ENCODE results near the gene PTBP3.

The PTBP3 gene

DNA sequence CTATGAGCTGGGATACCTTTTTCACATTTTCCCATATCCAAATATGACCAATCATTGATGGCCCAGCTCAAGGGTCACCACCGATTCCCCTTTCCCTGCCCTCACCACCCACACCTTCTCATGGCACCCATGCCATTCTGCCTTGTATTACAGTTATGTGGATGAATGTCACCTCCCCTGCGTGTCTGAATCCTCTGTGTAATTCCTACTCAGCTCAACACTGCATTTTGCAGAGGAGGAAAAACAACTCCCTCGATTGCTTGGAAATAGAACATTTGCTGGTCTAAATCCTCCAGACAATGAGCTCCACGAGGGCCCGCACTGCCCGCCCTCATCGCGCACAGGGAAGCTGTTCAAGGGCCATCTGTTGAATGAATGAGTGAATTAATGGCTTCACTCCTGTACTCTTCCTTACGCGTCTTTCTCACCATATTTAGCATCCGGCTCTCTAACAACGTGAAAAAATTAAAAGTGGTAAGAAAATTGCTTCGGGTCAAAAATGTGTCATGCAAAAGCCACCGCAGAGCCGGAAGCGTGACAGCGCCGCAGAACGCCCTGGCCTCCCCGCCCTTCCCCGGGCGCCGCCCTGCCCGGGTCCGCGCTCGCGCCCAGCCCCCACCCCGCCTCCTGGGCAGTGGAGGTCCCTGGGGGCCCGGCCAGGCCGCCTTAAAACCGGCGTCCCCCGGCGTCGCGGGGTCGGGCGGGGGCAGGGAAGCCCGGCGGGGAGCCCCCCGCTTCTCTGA lies 159.0 kb downstream of the PTBP3 start:
- WGBS: 16% methylated on average over 28 of the region's 42 CpGs

DNA sequence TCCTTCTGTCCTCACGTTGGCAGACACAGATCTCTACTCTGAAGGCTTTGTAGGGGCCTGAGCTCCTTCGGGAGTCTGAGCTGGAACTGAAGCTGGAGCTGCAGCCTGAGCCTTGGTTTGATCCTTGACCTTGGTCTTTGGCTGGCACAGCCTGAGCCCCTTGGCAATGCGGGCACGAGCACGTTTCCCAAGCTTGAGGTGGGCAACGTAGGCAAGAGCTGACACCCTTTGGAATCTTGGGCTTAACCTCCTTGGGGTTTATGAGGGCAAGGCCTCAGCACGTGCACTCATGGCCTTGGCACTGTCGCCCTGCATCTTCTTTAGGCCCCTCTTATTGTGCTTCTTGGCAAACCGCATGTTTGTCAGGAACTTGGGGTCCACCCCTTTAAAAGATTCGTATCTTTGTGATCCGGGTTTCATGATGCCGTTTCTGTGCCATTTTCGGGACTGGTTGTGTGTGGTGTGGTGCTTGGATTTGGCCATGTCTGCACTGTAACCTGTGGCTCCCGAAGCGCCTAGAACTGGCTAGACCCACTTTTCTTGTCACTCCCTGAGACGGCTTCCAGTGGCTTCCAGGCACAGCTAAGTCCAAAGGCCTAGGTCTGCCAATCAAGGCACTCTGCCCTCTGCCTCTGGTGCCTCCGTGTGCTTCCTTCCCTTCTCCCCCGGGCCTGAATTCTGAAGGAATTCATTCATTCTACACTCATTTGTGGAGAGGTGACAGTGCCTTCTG lies 159.8 kb downstream of the PTBP3 start:
- Histone ChIP-seq H2BK5ac (ENCODE audit: low read depth, low read length, poor library complexity, severe bottlenecking) (no peak overlapping the region), H2BK15ac (ENCODE audit: low read depth, poor library complexity, severe bottlenecking) (no peak overlapping the region), H3K4me1 (ENCODE audit: control insufficient read depth, insufficient read depth, low read depth, low read length) (peaks cover 30% of the 10 kb centered on the region), H4K91ac (ENCODE audit: low read length) (no peak overlapping the region), H3K4ac (ENCODE audit: low read depth in 1 of 2, low read length in 2 of 2) (no peak overlapping the region), H3K36me3 (ENCODE audit: control insufficient read depth in 1 of 2, insufficient read depth in 2 of 2, low read depth in 1 of 2, low read length in 2 of 2) (no peaks in the 10 kb centered on the region), H3K27ac (ENCODE audit: low read length, poor library complexity, severe bottlenecking) (no peak overlapping the region), H2AFZ (ENCODE audit: low read depth, low read length) (no peak overlapping the region), H2BK120ac (ENCODE audit: low read depth, low read length) (no peak overlapping the region), H3K27me3 (ENCODE audit: control insufficient read depth in 1 of 2, insufficient read depth in 1 of 2, low read length in 2 of 2) (no peaks in the 10 kb centered on the region), H3K9ac (ENCODE audit: low read length) (no peak overlapping the region), H3K9me3 (ENCODE audit: control insufficient read depth, low read length) (no peaks in the 10 kb centered on the region), H3K23ac (ENCODE audit: low read length in 2 of 2) (no peak overlapping the region), H3K79me1 (replicated peaks; ENCODE audit: low read length, poor library complexity, severe bottlenecking) (peaks cover 24% of the 10 kb centered on the region), H3K14ac (ENCODE audit: low read length in 2 of 2) (no peak overlapping the region), H3K18ac (ENCODE audit: low read depth in 1 of 2, low read length in 2 of 2) (no peak overlapping the region), H3K4me2 (ENCODE audit: low read length, poor library complexity, severe bottlenecking) (peak overlapping the region; percentile 37), H2BK12ac (ENCODE audit: low read length in 2 of 2) (peak overlapping the region in 1 of 2 experiments; percentile 29), H2AK5ac (ENCODE audit: low read length, severe bottlenecking) (peak overlapping the region; percentile 30), H3K4me3 (ENCODE audit: insufficient read depth in 1 of 2, low read depth in 1 of 2, low read length in 2 of 2) (peak overlapping the region in 1 of 2 experiments; percentile 74), H4K8ac (ENCODE audit: low read length) (no peak overlapping the region)
- no peak for DNase-seq
- 92% methylated on average over 18 of the region's 18 CpGs for WGBS

More for the DNA sequence above, 159.0 kb downstream of the PTBP3 start:
- H3K14ac ChIP-seq (ENCODE audit: low read length in 2 of 2): peak overlapping the region in 1 of 2 experiments; percentile 35
- H3K79me1 ChIP-seq (replicated peaks; ENCODE audit: low read length, poor library complexity, severe bottlenecking): peaks cover 24% of the 10 kb centered on the region
- peak overlapping the region; percentile 25 for H4K91ac ChIP-seq (ENCODE audit: low read length)
- H3K4me2 ChIP-seq (ENCODE audit: low read length, poor library complexity, severe bottlenecking): peak overlapping the region; percentile 34
- peak overlapping the region; percentile 24 to 29 for H2BK12ac ChIP-seq (ENCODE audit: low read length in 2 of 2)
- H2AK5ac ChIP-seq (ENCODE audit: low read length, severe bottlenecking): peak overlapping the region; percentile 76
- peak overlapping the region; percentile 73 to 74 for H3K4me3 ChIP-seq (ENCODE audit: insufficient read depth in 1 of 2, low read depth in 1 of 2, low read length in 2 of 2)
- peak overlapping the region; percentile 61 for H3K9ac ChIP-seq (ENCODE audit: low read length)
- peak overlapping the region; percentile 94 for H2BK120ac ChIP-seq (ENCODE audit: low read depth, low read length)
- H3K9me3 ChIP-seq (ENCODE audit: control insufficient read depth, low read length): no peaks in the 10 kb centered on the region
- H3K27me3 ChIP-seq (ENCODE audit: control insufficient read depth in 1 of 2, insufficient read depth in 1 of 2, low read length in 2 of 2): no peaks in the 10 kb centered on the region
- DNase-seq: peak; percentile 65
- peak overlapping the region; percentile 60 to 91 for H3K4ac ChIP-seq (ENCODE audit: low read depth in 1 of 2, low read length in 2 of 2)
- no peak overlapping the region for H3K23ac ChIP-seq (ENCODE audit: low read length in 2 of 2)
- peaks cover 29% of the 10 kb centered on the region for H3K4me1 ChIP-seq (ENCODE audit: control insufficient read depth, insufficient read depth, low read depth, low read length)
- no peak overlapping the region for H2AFZ ChIP-seq (ENCODE audit: low read depth, low read length)
- H3K27ac ChIP-seq (ENCODE audit: low read length, poor library complexity, severe bottlenecking): peak overlapping the region; percentile 61
- peak overlapping the region; percentile 100 for H2BK15ac ChIP-seq (ENCODE audit: low read depth, poor library complexity, severe bottlenecking)
- peak overlapping the region; percentile 89 for H2BK5ac ChIP-seq (ENCODE audit: low read depth, low read length, poor library complexity, severe bottlenecking)
- H4K8ac ChIP-seq (ENCODE audit: low read length): peak overlapping the region; percentile 80
- no peaks in the 10 kb centered on the region for H3K36me3 ChIP-seq (ENCODE audit: control insufficient read depth in 1 of 2, insufficient read depth in 2 of 2, low read depth in 1 of 2, low read length in 2 of 2)
- H3K18ac ChIP-seq (ENCODE audit: low read depth in 1 of 2, low read length in 2 of 2): peak overlapping the region; percentile 78 to 96

DNA sequence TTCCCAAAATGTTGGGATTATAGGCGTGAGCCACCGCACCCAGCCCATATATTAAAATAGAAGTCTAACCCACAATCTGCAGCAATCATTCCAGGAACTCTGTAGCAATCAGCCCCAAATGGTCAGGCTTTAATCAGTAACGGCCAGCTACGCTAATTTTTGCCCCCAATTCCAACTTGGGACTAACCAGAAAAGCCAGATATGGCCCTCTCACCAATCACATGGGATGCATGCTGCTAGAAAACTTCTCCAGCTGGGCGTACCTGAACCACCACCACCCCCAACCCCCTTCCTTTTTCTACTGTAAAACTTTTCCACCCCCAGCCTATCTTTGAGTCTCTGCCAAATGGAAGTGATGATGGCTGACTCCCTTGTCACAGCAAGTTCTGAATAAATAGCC lies 162.5 kb downstream of the PTBP3 start:
- H3K4me2 ChIP-seq (ENCODE audit: low read length, poor library complexity, severe bottlenecking): no peak overlapping the region
- no peak overlapping the region for H3K23ac ChIP-seq (ENCODE audit: low read length in 2 of 2)
- H3K18ac ChIP-seq (ENCODE audit: low read depth in 1 of 2, low read length in 2 of 2): no peak overlapping the region
- DNase-seq: no peak
- H2BK120ac ChIP-seq (ENCODE audit: low read depth, low read length): no peak overlapping the region
- H3K9ac ChIP-seq (ENCODE audit: low read length): no peak overlapping the region
- no peaks in the 10 kb centered on the region for H3K27me3 ChIP-seq (ENCODE audit: control insufficient read depth in 1 of 2, insufficient read depth in 1 of 2, low read length in 2 of 2)
- no peak overlapping the region for H3K4ac ChIP-seq (ENCODE audit: low read depth in 1 of 2, low read length in 2 of 2)
- H4K8ac ChIP-seq (ENCODE audit: low read length): no peak overlapping the region
- H3K9me3 ChIP-seq (ENCODE audit: control insufficient read depth, low read length): no peaks in the 10 kb centered on the region
- H3K14ac ChIP-seq (ENCODE audit: low read length in 2 of 2): no peak overlapping the region
- no peak overlapping the region for H4K91ac ChIP-seq (ENCODE audit: low read length)
- no peak overlapping the region for H2BK12ac ChIP-seq (ENCODE audit: low read length in 2 of 2)
- no peak overlapping the region for H2AK5ac ChIP-seq (ENCODE audit: low read length, severe bottlenecking)
- peaks cover 37% of the 10 kb centered on the region for H3K79me1 ChIP-seq (replicated peaks; ENCODE audit: low read length, poor library complexity, severe bottlenecking)
- H2BK5ac ChIP-seq (ENCODE audit: low read depth, low read length, poor library complexity, severe bottlenecking): no peak overlapping the region
- H3K36me3 ChIP-seq (ENCODE audit: control insufficient read depth in 1 of 2, insufficient read depth in 2 of 2, low read depth in 1 of 2, low read length in 2 of 2): no peaks in the 10 kb centered on the region
- H3K4me1 ChIP-seq (ENCODE audit: control insufficient read depth, insufficient read depth, low read depth, low read length): peaks cover 27% of the 10 kb centered on the region
- no peak overlapping the region for H3K4me3 ChIP-seq (ENCODE audit: insufficient read depth in 1 of 2, low read depth in 1 of 2, low read length in 2 of 2)
- WGBS: 99% methylated on average over 5 of the region's 5 CpGs
- no peak overlapping the region for H3K27ac ChIP-seq (ENCODE audit: low read length, poor library complexity, severe bottlenecking)
- no peak overlapping the region for H2BK15ac ChIP-seq (ENCODE audit: low read depth, poor library complexity, severe bottlenecking)
- H2AFZ ChIP-seq (ENCODE audit: low read depth, low read length): no peak overlapping the region

- no peak overlapping the region for H2AK5ac ChIP-seq (ENCODE audit: low read length, severe bottlenecking)
- no peaks in the 10 kb centered on the region for H3K36me3 ChIP-seq (ENCODE audit: control insufficient read depth in 1 of 2, insufficient read depth in 2 of 2, low read depth in 1 of 2, low read length in 2 of 2)
- no peak overlapping the region for H3K9ac ChIP-seq (ENCODE audit: low read length)
- 85% methylated on average over 4 of the region's 4 CpGs for WGBS
- H2BK15ac ChIP-seq (ENCODE audit: low read depth, poor library complexity, severe bottlenecking): no peak overlapping the region
- H2AFZ ChIP-seq (ENCODE audit: low read depth, low read length): no peak overlapping the region
- no peaks in the 10 kb centered on the region for H3K9me3 ChIP-seq (ENCODE audit: control insufficient read depth, low read length)
- H3K27me3 ChIP-seq (ENCODE audit: control insufficient read depth in 1 of 2, insufficient read depth in 1 of 2, low read length in 2 of 2): no peaks in the 10 kb centered on the region
- no peak overlapping the region for H3K23ac ChIP-seq (ENCODE audit: low read length in 2 of 2)
- H3K4me3 ChIP-seq (ENCODE audit: insufficient read depth in 1 of 2, low read depth in 1 of 2, low read length in 2 of 2): no peak overlapping the region
- DNase-seq: no peak
- peaks cover 38% of the 10 kb centered on the region for H3K79me1 ChIP-seq (replicated peaks; ENCODE audit: low read length, poor library complexity, severe bottlenecking)
- peak overlapping the region; percentile 47 for H4K8ac ChIP-seq (ENCODE audit: low read length)
- no peak overlapping the region for H4K91ac ChIP-seq (ENCODE audit: low read length)
- no peak overlapping the region for H3K4ac ChIP-seq (ENCODE audit: low read depth in 1 of 2, low read length in 2 of 2)
- H3K4me1 ChIP-seq (ENCODE audit: control insufficient read depth, insufficient read depth, low read depth, low read length): peaks cover 21% of the 10 kb centered on the region
- H2BK5ac ChIP-seq (ENCODE audit: low read depth, low read length, poor library complexity, severe bottlenecking): no peak overlapping the region
- H3K18ac ChIP-seq (ENCODE audit: low read depth in 1 of 2, low read length in 2 of 2): no peak overlapping the region
- peak overlapping the region; percentile 3 for H3K27ac ChIP-seq (ENCODE audit: low read length, poor library complexity, severe bottlenecking)
- H2BK12ac ChIP-seq (ENCODE audit: low read length in 2 of 2): no peak overlapping the region
- peak overlapping the region; percentile 7 for H3K4me2 ChIP-seq (ENCODE audit: low read length, poor library complexity, severe bottlenecking)
- no peak overlapping the region for H3K14ac ChIP-seq (ENCODE audit: low read length in 2 of 2)
- H2BK120ac ChIP-seq (ENCODE audit: low read depth, low read length): no peak overlapping the region
Observed at GRCh38 chr9:112170235-112170634, 163.2 kb downstream of the PTBP3 start.
